HepG2 (cell line): ENCODE data around the gene USP1. TPM values are rescaled to one million over a fixed set of nuclear protein-coding genes. Genes with fewer than 3 reads are reported as not detected.

Source experiments
- BORCS8-MEF2B ChIP-seq: sonication (generic); formaldehyde crosslinking; IDR thresholded peaks from 2 replicates; pipeline ENCODE4 v1.8.0; 2022; ENCODE audit warnings: mild to moderate bottlenecking, missing genetic modification reagents
- CREM ChIP-seq, 2 experiments: sonication (generic) in 1 of 2; formaldehyde crosslinking in 1 of 2; IDR thresholded peaks; 2 replicates each; pipeline versions ENCODE4 v1.4.0 to v1.6.1; 2016 to 2020; ENCODE audit warnings: antibody characterized with exemption in 1 of 2, mild to moderate bottlenecking in 1 of 2, missing genetic modification reagents in 1 of 2
- DMAP1 ChIP-seq: IDR thresholded peaks from 2 replicates; pipeline ENCODE4 v1.6.1; 2016
- GATAD1 ChIP-seq: IDR thresholded peaks from 2 replicates; pipeline ENCODE4 v1.6.1; 2016; ENCODE audit warnings: missing genetic modification reagents, missing compliant biosample characterization
- GPN1 ChIP-seq: sonication (generic); formaldehyde crosslinking; IDR thresholded peaks from 2 replicates; pipeline ENCODE4 v1.5.1; 2020; ENCODE audit warnings: missing genetic modification reagents, borderline replicate concordance
- HMG20B ChIP-seq: conservative IDR thresholded peaks from 2 replicates; pipeline ENCODE4 v1.6.1; 2016; ENCODE audit warnings: missing genetic modification reagents, missing compliant biosample characterization
- HNF4A ChIP-seq: sonication (generic); formaldehyde crosslinking; IDR thresholded peaks from 2 replicates; pipeline ENCODE4 v1.4.0; 2020; ENCODE audit warnings: missing genetic modification reagents
- MAFF ChIP-seq: IDR thresholded peaks from 2 replicates; pipeline ENCODE4 v1.6.1; 2011; ENCODE audit warnings: low read depth, low read length, improper control_type of control experiment
- MATR3 ChIP-seq: sonication (generic); formaldehyde crosslinking; IDR thresholded peaks from 2 replicates; pipeline ENCODE4 v1.4.0; 2020; ENCODE audit warnings: missing genetic modification reagents
- NR3C1 ChIP-seq: sonication (generic); formaldehyde crosslinking; IDR thresholded peaks from 2 replicates; pipeline ENCODE4 v1.4.0; 2020; ENCODE audit warnings: missing genetic modification reagents
- TP53 ChIP-seq: sonication (generic); formaldehyde crosslinking; conservative IDR thresholded peaks from 2 replicates; pipeline ENCODE4 v1.4.0; 2020; ENCODE audit warnings: missing genetic modification reagents
- XRCC5 ChIP-seq: fragments of 200-400 bp; formaldehyde crosslinking; optimal IDR thresholded peaks from 2 replicates; pipeline ENCODE3; 2017; ENCODE audit warnings: mild to moderate bottlenecking, low read length
- ZC3H13 ChIP-seq: sonication (generic); formaldehyde crosslinking; IDR thresholded peaks from 2 replicates; pipeline ENCODE4 v1.8.1; 2023; ENCODE audit warnings: mild to moderate bottlenecking, missing genetic modification reagents, moderate library complexity
- ZNF446 ChIP-seq: sonication (generic); formaldehyde crosslinking; IDR thresholded peaks from 2 replicates; pipeline ENCODE4 v1.5.0; 2020; ENCODE audit warnings: mild to moderate bottlenecking, missing genetic modification reagents
- ZNF468 ChIP-seq: sonication (generic); formaldehyde crosslinking; IDR thresholded peaks from 2 replicates; pipeline ENCODE4 v1.8.0; 2022; ENCODE audit warnings: mild to moderate bottlenecking, moderate library complexity, missing genetic modification reagents
- ZNF703 ChIP-seq: sonication (generic); formaldehyde crosslinking; IDR thresholded peaks from 2 replicates; pipeline ENCODE4 v1.5.1; 2020; ENCODE audit warnings: missing genetic modification reagents, mild to moderate bottlenecking, moderate library complexity, borderline replicate concordance
- ZNF773 ChIP-seq: sonication (generic); formaldehyde crosslinking; IDR thresholded peaks from 2 replicates; pipeline ENCODE4 v1.4.0; 2020; ENCODE audit warnings: missing genetic modification reagents, borderline replicate concordance
- ZSCAN30 ChIP-seq: sonication (generic); formaldehyde crosslinking; IDR thresholded peaks from 2 replicates; pipeline ENCODE4 v1.5.0; 2020; ENCODE audit warnings: mild to moderate bottlenecking, missing genetic modification reagents
- polyA plus RNA-seq, 8 experiments: library from polyadenylated mRNA; depleted of rRNA in 3 of 8; stranded (reverse) in 7 of 8; unstranded in 1 of 8; fragments of >200 nt; fragmentation: Illumina TruSeq in 4 of 8; extraction: Trizol in 4 of 8; gene quantifications; 2 replicates each; pipeline versions ENCODE4 v1.2.1 to v1.2.3, GENCODE V29; 2011 to 2016; ENCODE audit warnings: low read depth in 4 of 8, missing spikeins in 1 of 8, mixed read lengths in 1 of 8; ENCODE audit not compliant: insufficient read depth in 1 of 8
- total RNA-seq, 5 experiments: library from RNA; depleted of rRNA; stranded (reverse); fragments of >200 nt; fragmentation: Illumina TruSeq; extraction: Trizol; gene quantifications; 2 replicates each; pipeline ENCODE4 v1.2.3, GENCODE V29; 2016; ENCODE audit warnings: low read depth in 1 of 5
- TF ChIP-seq, protein P1 (sequence below): sonication (generic); formaldehyde crosslinking; IDR thresholded peaks from 2 replicates; pipeline ENCODE4 v1.5.1; 2020; ENCODE audit warnings: missing genetic modification reagents, mild to moderate bottlenecking, borderline replicate concordance
- TF ChIP-seq, protein P2 (sequence below): sonication (generic); formaldehyde crosslinking; conservative IDR thresholded peaks from 2 replicates; pipeline ENCODE4 v1.8.1; 2023; ENCODE audit warnings: missing genetic modification reagents
- TF ChIP-seq, protein P3 (sequence below): IDR thresholded peaks from 2 replicates; pipeline ENCODE4 v1.4.0; 2020; ENCODE audit warnings: mild to moderate bottlenecking, missing genetic modification reagents
- TF ChIP-seq, protein P4 (sequence below), 2 experiments: sonication (generic) in 1 of 2; formaldehyde crosslinking in 1 of 2; IDR thresholded peaks; 2 replicates each; pipeline versions ENCODE4 v1.4.0 to v1.6.1; 2018 to 2020; ENCODE audit warnings: missing genetic modification reagents in 2 of 2, borderline replicate concordance in 1 of 2, low read depth in 1 of 2, mild to moderate bottlenecking in 1 of 2, missing biosample characterization in 1 of 2

The USP1 gene
- total and polyA plus RNA-seq, 2 of the 13 experiments (the other 11 are each of a cell fraction or from before 2014, with no cell fraction given): 9.0 to 64.6 TPM

DNA sequence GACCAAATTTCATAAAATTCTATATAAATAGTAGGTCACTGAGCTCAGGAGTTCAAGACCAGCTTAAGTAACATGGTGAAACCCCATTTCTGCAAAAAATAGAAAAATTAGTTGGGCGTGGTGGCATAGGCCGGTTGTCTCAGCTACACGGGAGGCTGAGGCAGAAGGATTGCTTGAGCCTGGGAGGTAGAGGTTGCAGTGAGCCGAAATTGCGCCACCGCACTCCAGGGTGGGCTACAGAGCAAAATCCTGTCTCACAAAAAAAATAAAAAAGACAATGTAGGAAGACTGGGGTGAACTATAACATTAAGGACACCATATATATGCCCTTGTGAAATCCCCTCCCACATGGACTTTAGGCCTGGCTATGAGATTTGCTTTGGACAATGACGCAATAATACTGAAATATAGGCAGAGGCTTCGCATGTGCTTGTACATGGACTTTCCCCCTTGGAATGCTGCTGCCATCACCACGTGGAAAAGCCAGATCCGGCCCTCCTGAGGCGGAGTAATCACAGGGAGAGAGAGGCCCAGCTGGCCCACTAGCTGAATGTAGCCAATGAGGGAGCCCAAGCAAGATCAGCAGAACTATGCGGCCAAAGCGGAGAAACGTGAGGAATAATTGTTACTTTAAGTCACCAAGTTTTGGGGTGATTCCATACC is 13.1 kb upstream of the USP1 start (continued):
- peak; percentile 74 for TF ChIP-seq CREM (IDR thresholded peaks at IDR 0.05)
- no peak for TF ChIP-seq CREM (CRISPR knock-in tag; IDR thresholded peaks at IDR 0.05)
- peak; percentile 99 for TF ChIP-seq DMAP1 (CRISPR knock-in tag)
- TF ChIP-seq HNF4A (CRISPR knock-in tag): peak; percentile 97
- no peak for TF ChIP-seq NR3C1 (CRISPR knock-in tag)
- TF ChIP-seq ZNF703: no peak
- peak; percentile 53 for TF ChIP-seq MAFF
- TF ChIP-seq TP53 (CRISPR knock-in tag): no peak; the same call in 1 of the 2 replicates
- TF ChIP-seq ZSCAN30 (CRISPR knock-in tag): no peak
- TF ChIP-seq ZNF446 (CRISPR knock-in tag): no peak
- TF ChIP-seq, protein P1, sequence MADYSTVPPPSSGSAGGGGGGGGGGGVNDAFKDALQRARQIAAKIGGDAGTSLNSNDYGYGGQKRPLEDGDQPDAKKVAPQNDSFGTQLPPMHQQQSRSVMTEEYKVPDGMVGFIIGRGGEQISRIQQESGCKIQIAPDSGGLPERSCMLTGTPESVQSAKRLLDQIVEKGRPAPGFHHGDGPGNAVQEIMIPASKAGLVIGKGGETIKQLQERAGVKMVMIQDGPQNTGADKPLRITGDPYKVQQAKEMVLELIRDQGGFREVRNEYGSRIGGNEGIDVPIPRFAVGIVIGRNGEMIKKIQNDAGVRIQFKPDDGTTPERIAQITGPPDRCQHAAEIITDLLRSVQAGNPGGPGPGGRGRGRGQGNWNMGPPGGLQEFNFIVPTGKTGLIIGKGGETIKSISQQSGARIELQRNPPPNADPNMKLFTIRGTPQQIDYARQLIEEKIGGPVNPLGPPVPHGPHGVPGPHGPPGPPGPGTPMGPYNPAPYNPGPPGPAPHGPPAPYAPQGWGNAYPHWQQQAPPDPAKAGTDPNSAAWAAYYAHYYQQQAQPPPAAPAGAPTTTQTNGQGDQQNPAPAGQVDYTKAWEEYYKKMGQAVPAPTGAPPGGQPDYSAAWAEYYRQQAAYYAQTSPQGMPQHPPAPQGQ (CRISPR knock-in tag): peak; percentile 79; the same call in 1 of the 2 replicates
- no peak for TF ChIP-seq XRCC5
- 0 out of 2 replicates have a peak, but pooled peaks have one; percentile 61 for TF ChIP-seq HMG20B (CRISPR knock-in tag)
- TF ChIP-seq, protein P2, sequence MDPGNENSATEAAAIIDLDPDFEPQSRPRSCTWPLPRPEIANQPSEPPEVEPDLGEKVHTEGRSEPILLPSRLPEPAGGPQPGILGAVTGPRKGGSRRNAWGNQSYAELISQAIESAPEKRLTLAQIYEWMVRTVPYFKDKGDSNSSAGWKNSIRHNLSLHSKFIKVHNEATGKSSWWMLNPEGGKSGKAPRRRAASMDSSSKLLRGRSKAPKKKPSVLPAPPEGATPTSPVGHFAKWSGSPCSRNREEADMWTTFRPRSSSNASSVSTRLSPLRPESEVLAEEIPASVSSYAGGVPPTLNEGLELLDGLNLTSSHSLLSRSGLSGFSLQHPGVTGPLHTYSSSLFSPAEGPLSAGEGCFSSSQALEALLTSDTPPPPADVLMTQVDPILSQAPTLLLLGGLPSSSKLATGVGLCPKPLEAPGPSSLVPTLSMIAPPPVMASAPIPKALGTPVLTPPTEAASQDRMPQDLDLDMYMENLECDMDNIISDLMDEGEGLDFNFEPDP (CRISPR knock-in tag): no peak
- TF ChIP-seq, protein P3, sequence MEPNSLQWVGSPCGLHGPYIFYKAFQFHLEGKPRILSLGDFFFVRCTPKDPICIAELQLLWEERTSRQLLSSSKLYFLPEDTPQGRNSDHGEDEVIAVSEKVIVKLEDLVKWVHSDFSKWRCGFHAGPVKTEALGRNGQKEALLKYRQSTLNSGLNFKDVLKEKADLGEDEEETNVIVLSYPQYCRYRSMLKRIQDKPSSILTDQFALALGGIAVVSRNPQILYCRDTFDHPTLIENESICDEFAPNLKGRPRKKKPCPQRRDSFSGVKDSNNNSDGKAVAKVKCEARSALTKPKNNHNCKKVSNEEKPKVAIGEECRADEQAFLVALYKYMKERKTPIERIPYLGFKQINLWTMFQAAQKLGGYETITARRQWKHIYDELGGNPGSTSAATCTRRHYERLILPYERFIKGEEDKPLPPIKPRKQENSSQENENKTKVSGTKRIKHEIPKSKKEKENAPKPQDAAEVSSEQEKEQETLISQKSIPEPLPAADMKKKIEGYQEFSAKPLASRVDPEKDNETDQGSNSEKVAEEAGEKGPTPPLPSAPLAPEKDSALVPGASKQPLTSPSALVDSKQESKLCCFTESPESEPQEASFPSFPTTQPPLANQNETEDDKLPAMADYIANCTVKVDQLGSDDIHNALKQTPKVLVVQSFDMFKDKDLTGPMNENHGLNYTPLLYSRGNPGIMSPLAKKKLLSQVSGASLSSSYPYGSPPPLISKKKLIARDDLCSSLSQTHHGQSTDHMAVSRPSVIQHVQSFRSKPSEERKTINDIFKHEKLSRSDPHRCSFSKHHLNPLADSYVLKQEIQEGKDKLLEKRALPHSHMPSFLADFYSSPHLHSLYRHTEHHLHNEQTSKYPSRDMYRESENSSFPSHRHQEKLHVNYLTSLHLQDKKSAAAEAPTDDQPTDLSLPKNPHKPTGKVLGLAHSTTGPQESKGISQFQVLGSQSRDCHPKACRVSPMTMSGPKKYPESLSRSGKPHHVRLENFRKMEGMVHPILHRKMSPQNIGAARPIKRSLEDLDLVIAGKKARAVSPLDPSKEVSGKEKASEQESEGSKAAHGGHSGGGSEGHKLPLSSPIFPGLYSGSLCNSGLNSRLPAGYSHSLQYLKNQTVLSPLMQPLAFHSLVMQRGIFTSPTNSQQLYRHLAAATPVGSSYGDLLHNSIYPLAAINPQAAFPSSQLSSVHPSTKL (CRISPR knock-in tag): peak; percentile 91
- TF ChIP-seq GATAD1 (CRISPR knock-in tag): peak; percentile 52; the same call in 1 of the 2 replicates
- no peak for TF ChIP-seq MATR3 (CRISPR knock-in tag)
- TF ChIP-seq BORCS8-MEF2B (CRISPR knock-in tag): peak; percentile 81
- no peak for TF ChIP-seq GPN1 (CRISPR knock-in tag)
- TF ChIP-seq ZC3H13 (CRISPR knock-in tag): no peak
- TF ChIP-seq, protein P4, sequence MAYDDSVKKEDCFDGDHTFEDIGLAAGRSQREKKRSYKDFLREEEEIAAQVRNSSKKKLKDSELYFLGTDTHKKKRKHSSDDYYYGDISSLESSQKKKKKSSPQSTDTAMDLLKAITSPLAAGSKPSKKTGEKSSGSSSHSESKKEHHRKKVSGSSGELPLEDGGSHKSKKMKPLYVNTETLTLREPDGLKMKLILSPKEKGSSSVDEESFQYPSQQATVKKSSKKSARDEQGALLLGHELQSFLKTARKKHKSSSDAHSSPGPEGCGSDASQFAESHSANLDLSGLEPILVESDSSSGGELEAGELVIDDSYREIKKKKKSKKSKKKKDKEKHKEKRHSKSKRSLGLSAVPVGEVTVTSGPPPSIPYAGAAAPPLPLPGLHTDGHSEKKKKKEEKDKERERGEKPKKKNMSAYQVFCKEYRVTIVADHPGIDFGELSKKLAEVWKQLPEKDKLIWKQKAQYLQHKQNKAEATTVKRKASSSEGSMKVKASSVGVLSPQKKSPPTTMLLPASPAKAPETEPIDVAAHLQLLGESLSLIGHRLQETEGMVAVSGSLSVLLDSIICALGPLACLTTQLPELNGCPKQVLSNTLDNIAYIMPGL (CRISPR knock-in tag; IDR thresholded peaks at IDR 0.05; ENCODE audit: borderline replicate concordance in 1 of 2, low read depth in 1 of 2): peak; percentile 1 to 51; a peak in 1 of 4 replicates
- no peak for TF ChIP-seq ZNF773 (CRISPR knock-in tag)
- TF ChIP-seq ZNF468 (CRISPR knock-in tag): no peak
